OCI-LY1 (cell line): ENCODE measurements around the gene DHRS1.

Experiments used
- H2AFZ ChIP-seq: fragments of 200-600 bp; sonication (generic), shearing (Covaris generic); 2 replicates; pipeline ENCODE4 v1.6.0; 2014; ENCODE audit warnings: antibody characterized with exemption, mild to moderate bottlenecking, low read length
- H3F3A ChIP-seq: fragments of 200-600 bp; sonication (generic), shearing (Covaris generic); 2 replicates; pipeline ENCODE4 v1.6.0; 2014; ENCODE audit warnings: mild to moderate bottlenecking, antibody characterized with exemption, low read length, moderate library complexity; ENCODE audit not compliant: insufficient read depth
- H3K27ac ChIP-seq: fragments of 200-600 bp; sonication (generic); 2 replicates; pipeline ENCODE4 v1.5.1; 2014; ENCODE audit warnings: low read length, mixed run types, mild to moderate bottlenecking, low read depth; ENCODE audit not compliant: poor library complexity, severe bottlenecking
- H3K27me3 ChIP-seq: fragments of 200-600 bp; sonication (generic); 2 replicates; pipeline ENCODE4 v1.6.0; 2014; ENCODE audit warnings: antibody characterized with exemption, mild to moderate bottlenecking, low read length, moderate library complexity; ENCODE audit not compliant: insufficient read depth
- H3K36me3 ChIP-seq: fragments of 200-600 bp; sonication (generic); 2 replicates; pipeline ENCODE4 v1.6.1; 2014; ENCODE audit warnings: mild to moderate bottlenecking, antibody characterized with exemption, low read length, moderate library complexity, mixed read lengths; ENCODE audit not compliant: insufficient read depth
- H3K4me1 ChIP-seq: fragments of 200-600 bp; sonication (generic); 2 replicates; pipeline ENCODE4 v1.5.1; 2014; ENCODE audit warnings: mild to moderate bottlenecking, low read length, moderate library complexity; ENCODE audit not compliant: insufficient read depth, severe bottlenecking
- H3K4me2 ChIP-seq: fragments of 200-600 bp; sonication (generic), shearing (Covaris generic); 2 replicates; pipeline ENCODE4 v1.6.1; 2014; ENCODE audit warnings: low read length
- H3K4me3 ChIP-seq: fragments of 200-600 bp; sonication (generic); 2 replicates; pipeline ENCODE4 v1.5.1; 2014; ENCODE audit warnings: low read length, low read depth, mild to moderate bottlenecking, mixed read lengths; ENCODE audit not compliant: poor library complexity, severe bottlenecking
- H3K79me2 ChIP-seq: fragments of 200-600 bp; shearing (Covaris generic); 2 replicates; pipeline ENCODE4 v1.6.1; 2016; ENCODE audit warnings: mixed run types, low read length, mixed read lengths; ENCODE audit not compliant: insufficient read depth
- H3K9ac ChIP-seq: fragments of 200-600 bp; sonication (generic), shearing (Covaris generic); 2 replicates; pipeline ENCODE4 v1.6.1; 2014; ENCODE audit warnings: mild to moderate bottlenecking, low read length, mixed read lengths
- H3K9me2 ChIP-seq: fragments of 200-600 bp; sonication (generic), shearing (Covaris generic); 2 replicates; pipeline ENCODE4 v1.6.1; 2014; ENCODE audit warnings: low read depth, mild to moderate bottlenecking, low read length, mixed read lengths
- H3K9me3 ChIP-seq: fragments of 200-600 bp; shearing (Covaris generic); 2 replicates; pipeline ENCODE4 v1.6.1; 2014; ENCODE audit warnings: low read length, mixed read lengths
- H4K20me1 ChIP-seq: fragments of 200-600 bp; sonication (generic), shearing (Covaris generic); 2 replicates; pipeline ENCODE4 v1.6.0; 2016; ENCODE audit warnings: mild to moderate bottlenecking, low read length; ENCODE audit not compliant: insufficient read depth
- CTCF ChIP-seq: fragments of 200-600 bp; sonication (generic), shearing (Covaris generic); IDR thresholded peaks from 2 replicates; pipeline ENCODE4 v1.5.1; 2017; ENCODE audit warnings: mild to moderate bottlenecking, antibody characterized with exemption, low read length, moderate library complexity, mixed read lengths
- EZH2 ChIP-seq: fragments of 200-600 bp; sonication (generic), shearing (Covaris generic); IDR thresholded peaks from 2 replicates; pipeline ENCODE4 v1.8.0; 2017; ENCODE audit warnings: borderline replicate concordance, mixed run types, mild to moderate bottlenecking, antibody characterized with exemption, low read length, moderate library complexity, mixed read lengths

DHRS1 gene

GRCh38 chr14:24254630-24255392, 44.8 kb downstream of the DHRS1 start:
- H4K20me1 ChIP-seq = no peaks in the 10 kb centered on the region
- H3K4me3 ChIP-seq = no peak overlapping the region
- no peaks in the 10 kb centered on the region for H3K9me3 ChIP-seq
- no peaks in the 10 kb centered on the region for H3K79me2 ChIP-seq
- no peak overlapping the region for H3K27ac ChIP-seq
- H3K27me3 ChIP-seq = no peaks in the 10 kb centered on the region
- H3F3A ChIP-seq = no peaks in the 10 kb centered on the region
- TF ChIP-seq EZH2 (no peak), CTCF (no peak)
- H3K9ac ChIP-seq = no peak overlapping the region
- no peak overlapping the region for H2AFZ ChIP-seq
- H3K4me2 ChIP-seq = no peak overlapping the region
- no peaks in the 10 kb centered on the region for H3K9me2 ChIP-seq
- no peaks in the 10 kb centered on the region for H3K36me3 ChIP-seq
- H3K4me1 ChIP-seq = no peaks in the 10 kb centered on the region

- H3K36me3 ChIP-seq = no peaks in the 10 kb centered on the region
- H3K27me3 ChIP-seq = no peaks in the 10 kb centered on the region
- no peaks in the 10 kb centered on the region for H3F3A ChIP-seq
- H2AFZ ChIP-seq = no peak overlapping the region
- no peaks in the 10 kb centered on the region for H3K9me2 ChIP-seq
- TF ChIP-seq EZH2 (no peak), CTCF (no peak)
- no peak overlapping the region for H3K9ac ChIP-seq
- H4K20me1 ChIP-seq = no peaks in the 10 kb centered on the region
- H3K79me2 ChIP-seq = no peaks in the 10 kb centered on the region
- no peaks in the 10 kb centered on the region for H3K9me3 ChIP-seq
- no peak overlapping the region for H3K4me3 ChIP-seq
- no peak overlapping the region for H3K4me2 ChIP-seq
- H3K4me1 ChIP-seq = no peaks in the 10 kb centered on the region
- no peak overlapping the region for H3K27ac ChIP-seq
These were observed 45.6 kb downstream of the DHRS1 start for GRCh38 chr14:24253936-24254335.

GRCh38 chr14:24252289-24253124, 47.1 kb downstream of the DHRS1 start:
- Histone ChIP-seq H3K4me1 (no peaks in the 10 kb centered on the region), H2AFZ (no peak overlapping the region), H3F3A (no peaks in the 10 kb centered on the region), H3K4me3 (no peak overlapping the region), H3K79me2 (no peaks in the 10 kb centered on the region), H3K9ac (no peak overlapping the region), H3K9me3 (no peaks in the 10 kb centered on the region), H3K27ac (no peak overlapping the region), H3K36me3 (no peaks in the 10 kb centered on the region), H3K27me3 (no peaks in the 10 kb centered on the region), H3K9me2 (no peaks in the 10 kb centered on the region), H4K20me1 (no peaks in the 10 kb centered on the region), H3K4me2 (no peak overlapping the region)
- TF ChIP-seq EZH2 (no peak), CTCF (no peak)
